ENCODE measurements around the gene EIF3CL.
"Not testable (repeated sequence)": the region's sequence is repeated elsewhere in the genome, so short reads cannot be mapped to it uniquely, and the experiment has no call there.

GRCh38 chr16:28414530-28414929 is 10.9 kb upstream of the EIF3CL start:
- TF ChIP-seq DPF2 (IDR thresholded peaks at IDR 0.05); EP300 (IDR thresholded peaks at IDR 0.05; ENCODE audit: borderline replicate concordance in 1 of 2, control insufficient read depth in 1 of 2, low read depth in 2 of 2, low read length in 2 of 2); POLR2A (IDR thresholded peaks at IDR 0.05; ENCODE audit: low read depth, low read length); EGR1 (IDR thresholded peaks at IDR 0.05; ENCODE audit: borderline replicate concordance in 1 of 2, low read depth in 2 of 2, low read length in 2 of 2): not testable (repeated sequence)

Measured in GM12878 (cell line).